ENCODE results near the gene SIRT2.

Gene SIRT2

GRCh38 chr19:38845374-38846024 is 53.9 kb downstream of the SIRT2 start:
- DNase-seq (ENCODE audit: low read depth in 4 of 4, low spot score in 1 of 4) = no peak

GRCh38 chr19:38844093-38844686 is 55.2 kb downstream of the SIRT2 start:
- no peak for DNase-seq (ENCODE audit: low read depth in 4 of 4, low spot score in 1 of 4)

DNA sequence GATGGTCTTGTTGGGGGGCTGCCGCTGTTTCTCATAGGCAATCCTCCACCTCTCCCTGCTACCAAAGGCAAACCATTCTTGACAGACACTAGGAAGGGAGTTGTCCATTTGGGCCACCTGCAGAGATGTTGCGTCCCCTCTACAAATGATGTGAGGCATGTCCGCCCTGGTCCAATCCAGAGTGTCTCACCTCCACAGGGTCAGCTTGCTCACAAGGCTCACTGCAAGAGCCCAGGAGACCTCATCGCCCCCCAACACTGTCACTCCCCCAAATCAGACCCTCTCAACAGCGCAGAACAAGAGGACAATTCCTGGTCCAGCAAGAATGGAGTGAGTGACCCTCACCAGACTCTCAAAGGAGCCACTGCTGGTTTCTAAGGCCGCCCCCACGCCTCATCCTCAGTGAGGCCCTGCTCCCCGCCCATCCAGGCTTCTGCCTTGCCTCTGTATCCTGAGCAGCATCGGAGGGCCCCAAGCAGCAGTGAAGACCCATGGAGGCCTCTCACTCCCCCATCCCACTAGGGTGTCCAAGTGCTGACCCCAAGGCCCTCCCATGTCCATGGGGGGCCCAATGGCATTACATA is 56.2 kb downstream of the SIRT2 start:
- no peak for DNase-seq (ENCODE audit: low read depth in 4 of 4, low spot score in 1 of 4)

GRCh38 chr19:38842439-38843174 is 56.8 kb downstream of the SIRT2 start:
- peak in 1 of 4 experiments; percentile 48 for DNase-seq (ENCODE audit: low read depth in 4 of 4, low spot score in 1 of 4)

DNA sequence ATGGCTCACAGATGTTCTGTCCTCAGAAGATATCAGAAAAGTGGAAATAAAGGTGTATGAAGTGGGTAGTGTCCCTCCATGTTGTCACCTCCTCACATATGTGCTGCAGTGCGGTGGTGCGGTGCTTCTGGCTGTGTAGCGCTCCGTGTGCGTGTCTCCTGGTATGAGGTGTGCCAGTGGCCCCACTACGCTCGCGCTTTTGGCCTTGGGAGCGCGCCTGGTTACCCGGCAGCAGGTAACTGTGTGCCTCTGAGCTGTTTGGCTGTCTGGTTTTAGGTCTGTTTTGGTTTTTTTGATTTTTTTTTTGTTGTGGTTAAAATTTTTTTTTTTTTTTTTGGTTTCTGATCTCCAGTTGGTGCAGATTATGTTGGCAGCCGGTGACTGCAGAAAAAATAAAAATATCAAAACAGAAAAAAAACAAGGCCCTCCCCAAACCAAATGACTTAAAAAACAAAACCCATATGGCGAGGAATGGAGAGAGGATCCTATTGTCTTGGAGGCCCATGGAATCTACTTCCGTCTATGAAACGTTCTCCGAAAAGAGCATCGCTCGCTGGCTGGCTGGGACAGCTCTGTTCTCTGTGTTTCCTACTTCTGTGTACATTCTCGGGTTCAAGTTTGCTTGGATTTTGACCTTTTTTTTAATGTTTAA is 57.5 kb downstream of the SIRT2 start:
- no peak for DNase-seq (ENCODE audit: low read depth in 4 of 4, low spot score in 1 of 4)

DNA sequence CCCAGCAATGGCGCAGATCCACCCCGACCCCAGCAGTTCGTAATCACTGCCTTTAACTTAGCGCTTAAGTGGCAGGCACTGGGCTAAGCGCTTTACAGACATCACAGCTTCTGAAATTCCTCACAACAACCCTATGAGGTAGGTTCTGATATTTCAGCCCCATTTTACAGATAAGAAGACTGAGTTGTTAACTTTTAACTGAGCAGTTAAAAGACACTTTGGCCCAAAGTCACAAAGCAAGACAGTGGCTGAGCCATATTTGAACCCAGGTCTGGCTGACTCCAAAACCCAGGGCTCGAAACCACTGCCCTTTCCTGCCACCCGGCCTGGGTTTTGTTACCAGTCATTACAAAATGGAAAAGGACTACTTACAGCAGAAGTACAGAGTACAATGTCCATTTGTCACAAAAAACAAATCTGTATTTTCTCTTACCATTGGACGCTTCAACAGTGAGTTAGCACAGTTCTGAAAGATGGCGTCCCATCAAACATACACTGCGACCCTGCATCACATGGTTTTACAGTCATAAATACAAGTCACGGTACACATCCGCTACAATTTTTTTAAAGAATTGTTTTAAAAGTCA is 58.1 kb downstream of the SIRT2 start:
- no peak for DNase-seq (ENCODE audit: low read depth in 4 of 4, low spot score in 1 of 4)

- DNase-seq (ENCODE audit: low read depth in 4 of 4, low spot score in 1 of 4) = no peak
Observed at GRCh38 chr19:38840583-38840968, 58.8 kb downstream of the SIRT2 start.

- DNase-seq (ENCODE audit: low read depth in 4 of 4, low spot score in 1 of 4) = no peak
Observed at GRCh38 chr19:38839816-38840582, 59.4 kb downstream of the SIRT2 start.

GRCh38 chr19:38838986-38839761 is 60.2 kb downstream of the SIRT2 start:
- DNase-seq (ENCODE audit: low read depth in 4 of 4, low spot score in 1 of 4) = no peak

DNA sequence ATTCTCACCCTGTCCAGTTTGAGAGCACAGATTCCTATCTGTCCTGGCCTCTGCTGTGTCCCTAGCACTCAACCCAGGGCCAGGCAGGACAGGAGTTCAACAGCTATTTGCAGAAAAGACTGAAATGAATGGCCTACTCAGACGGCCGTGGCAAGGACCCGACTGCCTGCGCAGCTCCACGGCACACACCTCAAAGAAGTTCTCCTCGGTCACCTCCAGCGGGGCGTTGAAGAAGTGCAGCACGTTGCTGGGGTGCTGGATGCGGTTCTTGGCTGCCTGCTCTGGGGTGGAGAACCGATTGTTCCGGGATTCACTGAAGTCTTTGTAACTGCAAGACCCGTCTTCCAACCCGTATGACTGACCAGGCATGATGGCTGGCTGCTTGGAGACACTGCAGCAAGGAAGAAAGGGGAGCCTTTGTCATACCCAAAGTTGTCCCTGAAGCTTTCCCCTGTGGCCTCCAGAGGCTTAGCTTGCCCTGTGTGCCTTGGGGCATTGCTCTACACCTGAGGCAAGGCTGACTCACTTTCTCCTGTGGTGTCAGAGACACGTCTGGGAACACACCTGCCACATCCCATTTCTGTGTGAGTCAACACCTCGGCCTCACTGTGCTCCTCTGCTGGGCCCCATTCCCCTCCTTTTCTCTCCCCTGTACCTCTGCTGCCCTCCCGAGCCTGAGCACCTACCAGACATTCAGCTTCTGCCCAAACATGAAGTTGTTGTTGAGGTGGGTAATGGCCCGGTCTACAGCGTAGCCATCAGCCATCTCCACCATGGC is 61.0 kb downstream of the SIRT2 start:
- DNase-seq (ENCODE audit: low read depth in 4 of 4, low spot score in 1 of 4) = peak in 3 of 4 experiments; percentile 31 to 61 (median 51)

GRCh38 chr19:38837656-38838121 is 61.7 kb downstream of the SIRT2 start:
- no peak for DNase-seq (ENCODE audit: low read depth in 4 of 4, low spot score in 1 of 4)

DNA sequence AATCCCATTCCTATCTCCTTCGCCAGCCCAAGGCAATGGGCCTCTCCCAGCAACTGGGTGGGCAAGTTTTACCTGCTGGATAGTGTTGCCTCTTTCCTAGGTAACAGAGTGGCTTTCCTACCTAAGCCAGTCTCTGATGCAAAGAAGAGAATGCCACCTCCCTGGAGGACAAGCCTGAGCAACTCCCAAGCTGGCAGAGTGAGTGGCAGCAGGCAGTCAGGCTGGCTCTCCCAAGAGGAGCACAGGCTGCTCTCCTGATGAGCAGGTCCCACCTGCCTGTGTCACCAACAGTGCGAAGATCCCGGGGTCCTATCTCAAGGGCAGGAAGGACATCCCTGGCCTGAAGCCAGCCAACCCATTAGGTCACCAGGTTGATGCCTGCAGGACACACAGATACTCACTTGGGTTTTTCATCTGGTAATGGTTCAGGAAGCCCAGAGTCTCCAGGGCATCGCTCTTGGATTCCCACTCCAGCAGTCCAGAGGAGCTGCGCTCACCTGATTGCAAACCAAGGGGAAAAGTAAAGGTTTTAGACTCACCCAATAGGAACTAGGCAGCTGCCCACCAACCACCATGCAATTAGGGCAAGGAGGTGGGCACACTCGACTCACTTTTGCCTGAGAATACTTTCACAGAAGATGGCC is 62.3 kb downstream of the SIRT2 start:
- DNase-seq (ENCODE audit: low read depth in 4 of 4, low spot score in 1 of 4) = no peak

DNA sequence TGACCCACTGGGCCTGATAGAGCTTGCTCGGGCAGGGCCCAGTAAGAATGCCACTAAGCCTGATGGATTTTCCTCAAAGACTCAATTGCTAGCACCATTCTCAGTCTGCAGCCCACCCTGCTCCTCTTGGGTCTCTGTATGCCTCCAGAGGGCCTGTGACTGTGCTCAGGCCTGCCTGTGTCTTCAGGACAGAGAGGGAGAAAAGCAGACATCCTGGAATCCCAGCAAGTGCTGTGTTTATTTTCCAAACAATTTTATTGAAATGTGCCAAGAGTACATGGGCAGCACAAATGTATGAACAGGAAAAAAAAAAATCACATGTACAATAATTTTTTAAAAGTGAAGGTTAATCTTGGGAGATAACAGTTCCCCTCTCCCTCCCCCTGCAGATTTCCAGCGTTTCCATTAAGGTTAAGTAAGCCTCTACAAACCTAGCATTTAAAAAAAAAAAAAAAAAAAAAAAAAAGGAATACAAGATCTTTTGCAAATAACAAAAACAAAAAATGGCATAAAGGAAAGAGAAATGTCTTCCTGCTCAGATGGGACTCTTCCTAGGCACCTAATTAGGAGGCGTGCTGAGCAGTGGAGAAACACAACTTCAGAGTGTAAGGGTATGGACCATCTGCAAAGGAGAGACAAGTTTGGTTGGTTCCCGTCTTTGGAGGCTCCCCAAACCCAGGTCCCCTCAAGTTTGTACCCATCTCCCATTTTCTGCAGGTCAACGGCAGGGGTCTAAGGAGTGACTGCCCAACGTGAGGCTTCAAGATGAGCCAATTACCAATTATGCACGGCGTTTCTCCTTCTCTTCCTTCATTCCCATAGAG is 63.0 kb downstream of the SIRT2 start:
- no peak for DNase-seq (ENCODE audit: low read depth in 4 of 4, low spot score in 1 of 4)

- no peak for DNase-seq (ENCODE audit: low read depth in 4 of 4, low spot score in 1 of 4)
Observed at GRCh38 chr19:38834590-38834989, 64.8 kb downstream of the SIRT2 start.

DNA sequence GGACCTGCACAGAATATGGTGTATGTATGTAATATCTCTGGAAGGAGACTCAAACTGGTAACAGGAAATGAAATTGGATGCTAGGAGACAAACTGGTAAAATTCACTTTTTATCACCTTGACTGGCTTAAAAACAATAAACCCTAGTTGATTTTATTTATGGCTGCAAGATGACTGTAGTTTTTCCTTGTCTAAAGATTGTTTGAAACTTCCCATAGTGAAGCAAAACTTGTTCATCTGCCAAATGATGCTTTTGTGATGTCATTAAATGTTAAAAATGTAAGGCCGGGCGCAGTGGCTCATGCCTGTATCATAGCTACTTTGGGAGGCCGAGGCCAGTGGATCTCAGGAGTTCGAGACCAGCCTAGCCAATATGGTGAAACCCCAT is 65.3 kb downstream of the SIRT2 start:
- DNase-seq (ENCODE audit: low read depth in 4 of 4, low spot score in 1 of 4) = no peak

DNA sequence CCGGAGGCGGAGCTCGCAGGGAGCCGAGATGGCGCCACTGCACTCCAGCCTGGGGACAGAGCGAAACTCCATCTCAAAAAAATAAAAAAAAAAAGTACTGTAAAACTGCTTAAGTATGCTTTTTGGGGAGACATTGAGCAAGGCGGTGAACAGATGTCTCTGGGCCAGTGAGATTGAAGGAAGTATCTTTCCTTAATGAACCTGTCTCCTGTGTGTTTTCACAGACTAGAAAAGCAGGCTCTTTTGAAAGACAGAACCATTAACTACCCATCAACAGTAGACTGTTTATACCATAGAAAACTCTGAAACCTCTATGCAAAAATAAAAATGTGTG is 66.4 kb downstream of the SIRT2 start:
- DNase-seq (ENCODE audit: low read depth in 4 of 4, low spot score in 1 of 4) = no peak

GRCh38 chr19:38831142-38831605 is 68.2 kb downstream of the SIRT2 start:
- no peak for DNase-seq (ENCODE audit: low read depth in 4 of 4, low spot score in 1 of 4)
